Measurements from ENCODE around the gene QKI. TPM values are rescaled to one million over a fixed set of nuclear protein-coding genes. Genes with fewer than 3 reads are reported as not detected.

Gene QKI
- total RNA-seq, 4 donors from 2014 or later: 8.4 to 107 (median 37.1) TPM

- Histone ChIP-seq H3K27me3 (no peaks in the 10 kb centered on the region), H3K4me1 (no peaks in the 10 kb centered on the region), H3K9me3 (no peaks in the 10 kb centered on the region), H3K4me3 (no peak overlapping the region), H3K27ac (no peak overlapping the region), H3K36me3 (no peaks in the 10 kb centered on the region)
- DNase-seq: no peak
- TF ChIP-seq CTCF (IDR thresholded peaks at IDR 0.05) (no peak), POLR2A (IDR thresholded peaks at IDR 0.05) (no peak)
Observed at GRCh38 chr6:163599684-163600083, 185.2 kb downstream of the QKI start.

- H3K4me1 ChIP-seq: no peaks in the 10 kb centered on the region
- TF ChIP-seq POLR2A (IDR thresholded peaks at IDR 0.05) (no peak), CTCF (IDR thresholded peaks at IDR 0.05) (no peak)
- H3K9me3 ChIP-seq: no peaks in the 10 kb centered on the region
- DNase-seq: no peak
- H3K4me3 ChIP-seq: no peak overlapping the region
- no peaks in the 10 kb centered on the region for H3K36me3 ChIP-seq
- H3K27me3 ChIP-seq: no peaks in the 10 kb centered on the region
- no peak overlapping the region for H3K27ac ChIP-seq
Observed at GRCh38 chr6:163600331-163600730, 185.8 kb downstream of the QKI start.

- Histone ChIP-seq H3K9me3 (no peaks in the 10 kb centered on the region), H3K36me3 (no peaks in the 10 kb centered on the region), H3K4me3 (no peak overlapping the region), H3K4me1 (no peaks in the 10 kb centered on the region), H3K27ac (no peak overlapping the region), H3K27me3 (no peaks in the 10 kb centered on the region)
- no peak for DNase-seq
- no peak for TF ChIP-seq CTCF (IDR thresholded peaks at IDR 0.05)
- no peak for TF ChIP-seq POLR2A (IDR thresholded peaks at IDR 0.05)
Observed at GRCh38 chr6:163600781-163601180, 186.3 kb downstream of the QKI start.

- Histone ChIP-seq H3K27ac (no peak overlapping the region), H3K4me1 (no peaks in the 10 kb centered on the region), H3K27me3 (no peaks in the 10 kb centered on the region), H3K9me3 (no peaks in the 10 kb centered on the region), H3K36me3 (no peaks in the 10 kb centered on the region), H3K4me3 (no peak overlapping the region)
- no peak for DNase-seq
- TF ChIP-seq CTCF (IDR thresholded peaks at IDR 0.05) (no peak), POLR2A (IDR thresholded peaks at IDR 0.05) (no peak)
Observed at GRCh38 chr6:163602851-163603250, 188.3 kb downstream of the QKI start.

- Histone ChIP-seq H3K36me3 (no peaks in the 10 kb centered on the region), H3K9me3 (no peaks in the 10 kb centered on the region), H3K4me1 (no peaks in the 10 kb centered on the region), H3K4me3 (no peak overlapping the region), H3K27ac (no peak overlapping the region), H3K27me3 (no peaks in the 10 kb centered on the region)
- DNase-seq: no peak
- TF ChIP-seq POLR2A (IDR thresholded peaks at IDR 0.05): no peak
- TF ChIP-seq CTCF (IDR thresholded peaks at IDR 0.05): no peak
Observed at GRCh38 chr6:163603395-163603794, 188.9 kb downstream of the QKI start.
